ENCODE results near the gene MIX23.

MIX23 gene

DNA sequence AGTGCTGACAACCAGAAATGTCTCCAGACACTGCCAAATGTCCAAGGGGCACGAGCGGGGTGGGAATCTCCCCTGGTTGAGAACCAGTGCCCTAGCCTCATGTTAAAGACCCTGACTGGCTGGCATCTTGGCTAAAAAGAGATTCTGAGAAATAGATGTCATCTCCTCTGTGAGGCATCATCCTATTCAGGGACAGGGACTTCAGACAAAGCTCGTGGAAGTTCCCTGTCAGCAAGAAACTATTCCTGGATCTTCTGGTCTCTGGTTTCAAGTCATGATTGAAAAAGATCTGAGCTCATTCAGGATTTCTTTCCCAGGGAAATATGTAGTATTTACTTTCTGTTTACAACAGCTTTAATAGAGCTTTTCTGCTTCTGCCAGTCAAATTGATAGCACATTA, 22.0 kb upstream of the MIX23 start:
- 0 out of 2 replicates have a peak, but pooled peaks cover 3% of the 10 kb centered on the region for H3K36me3 ChIP-seq (replicated peaks; ENCODE audit: insufficient read depth, low read length)

DNA sequence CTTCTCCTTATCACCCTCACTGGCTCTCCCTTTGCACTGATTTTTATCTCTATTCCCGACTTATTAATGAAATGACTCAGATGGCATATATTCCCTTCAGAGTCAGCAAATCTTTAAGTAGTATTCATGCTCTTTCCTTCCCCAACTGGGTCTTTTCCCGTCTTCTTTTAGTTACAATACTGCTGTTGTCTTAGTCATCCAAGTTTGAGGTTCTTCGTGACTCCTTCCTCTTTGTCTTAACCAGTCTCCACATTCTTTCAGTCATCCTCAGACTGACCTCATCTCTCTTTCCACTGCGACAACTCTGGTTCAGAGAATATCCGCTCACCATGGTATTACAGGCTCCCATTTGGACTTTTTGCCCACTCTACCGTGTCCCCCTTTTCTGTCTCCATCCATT, 20.5 kb upstream of the MIX23 start:
- no peak for TF ChIP-seq EZH2phosphoT487 (IDR thresholded peaks at IDR 0.05; ENCODE audit: low read length)
- TF ChIP-seq, protein P1, sequence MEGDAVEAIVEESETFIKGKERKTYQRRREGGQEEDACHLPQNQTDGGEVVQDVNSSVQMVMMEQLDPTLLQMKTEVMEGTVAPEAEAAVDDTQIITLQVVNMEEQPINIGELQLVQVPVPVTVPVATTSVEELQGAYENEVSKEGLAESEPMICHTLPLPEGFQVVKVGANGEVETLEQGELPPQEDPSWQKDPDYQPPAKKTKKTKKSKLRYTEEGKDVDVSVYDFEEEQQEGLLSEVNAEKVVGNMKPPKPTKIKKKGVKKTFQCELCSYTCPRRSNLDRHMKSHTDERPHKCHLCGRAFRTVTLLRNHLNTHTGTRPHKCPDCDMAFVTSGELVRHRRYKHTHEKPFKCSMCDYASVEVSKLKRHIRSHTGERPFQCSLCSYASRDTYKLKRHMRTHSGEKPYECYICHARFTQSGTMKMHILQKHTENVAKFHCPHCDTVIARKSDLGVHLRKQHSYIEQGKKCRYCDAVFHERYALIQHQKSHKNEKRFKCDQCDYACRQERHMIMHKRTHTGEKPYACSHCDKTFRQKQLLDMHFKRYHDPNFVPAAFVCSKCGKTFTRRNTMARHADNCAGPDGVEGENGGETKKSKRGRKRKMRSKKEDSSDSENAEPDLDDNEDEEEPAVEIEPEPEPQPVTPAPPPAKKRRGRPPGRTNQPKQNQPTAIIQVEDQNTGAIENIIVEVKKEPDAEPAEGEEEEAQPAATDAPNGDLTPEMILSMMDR (IDR thresholded peaks at IDR 0.05; ENCODE audit: low read length) = no peak
- TF ChIP-seq EZH2 (optimal IDR thresholded peaks at IDR 0.05; ENCODE audit: low read depth, low read length) = no peak
- no peaks in the 10 kb centered on the region for H3K79me2 ChIP-seq (ENCODE audit: low read length)
- H3K4me1 ChIP-seq (ENCODE audit: low read length) = peaks cover 25% of the 10 kb centered on the region
- DNase-seq = no peak
- H3K4me2 ChIP-seq (ENCODE audit: low read depth, low read length) = no peak overlapping the region
- 0 out of 2 replicates have a peak, but pooled peaks cover 5% of the 10 kb centered on the region for H3F3A ChIP-seq (ENCODE audit: insufficient read depth, low read length)
- no peak overlapping the region for H2AFZ ChIP-seq (ENCODE audit: low read length)
- H3K36me3 ChIP-seq (replicated peaks; ENCODE audit: insufficient read depth, low read length) = 0 out of 2 replicates have a peak, but pooled peaks cover 3% of the 10 kb centered on the region
- H3K9ac ChIP-seq (ENCODE audit: low read length) = no peak overlapping the region
- H3K9me3 ChIP-seq (replicated peaks; ENCODE audit: insufficient read depth, low read length) = no peaks in the 10 kb centered on the region
- no peak overlapping the region for H3K27ac ChIP-seq (ENCODE audit: low read length)
- no peaks in the 10 kb centered on the region for H3K27me3 ChIP-seq (replicated peaks; ENCODE audit: insufficient read depth, low read length)
- no peaks in the 10 kb centered on the region for H4K20me1 ChIP-seq (ENCODE audit: insufficient read depth, low read length)
- H3K9me2 ChIP-seq (replicated peaks; ENCODE audit: insufficient read depth, low read length) = no peaks in the 10 kb centered on the region
- no peak overlapping the region for H3K4me3 ChIP-seq (ENCODE audit: low read length)

More for the DNA sequence above, 22.0 kb upstream of the MIX23 start:
- Histone ChIP-seq H2AFZ (ENCODE audit: low read length) (no peak overlapping the region), H3K79me2 (ENCODE audit: low read length) (no peaks in the 10 kb centered on the region), H3K4me1 (ENCODE audit: low read length) (peaks cover 25% of the 10 kb centered on the region), H3K27me3 (replicated peaks; ENCODE audit: insufficient read depth, low read length) (no peaks in the 10 kb centered on the region), H3F3A (ENCODE audit: insufficient read depth, low read length) (0 out of 2 replicates have a peak, but pooled peaks cover 5% of the 10 kb centered on the region), H3K27ac (ENCODE audit: low read length) (no peak overlapping the region), H4K20me1 (ENCODE audit: insufficient read depth, low read length) (no peaks in the 10 kb centered on the region), H3K9me2 (replicated peaks; ENCODE audit: insufficient read depth, low read length) (no peaks in the 10 kb centered on the region), H3K9me3 (replicated peaks; ENCODE audit: insufficient read depth, low read length) (no peaks in the 10 kb centered on the region), H3K4me3 (ENCODE audit: low read length) (no peak overlapping the region), H3K4me2 (ENCODE audit: low read depth, low read length) (no peak overlapping the region), H3K9ac (ENCODE audit: low read length) (no peak overlapping the region)
- DNase-seq = no peak
- TF ChIP-seq, protein P1 (IDR thresholded peaks at IDR 0.05; ENCODE audit: low read length) = no peak
- TF ChIP-seq EZH2 (optimal IDR thresholded peaks at IDR 0.05; ENCODE audit: low read depth, low read length) = no peak
- TF ChIP-seq EZH2phosphoT487 (IDR thresholded peaks at IDR 0.05; ENCODE audit: low read length) = no peak

DNA sequence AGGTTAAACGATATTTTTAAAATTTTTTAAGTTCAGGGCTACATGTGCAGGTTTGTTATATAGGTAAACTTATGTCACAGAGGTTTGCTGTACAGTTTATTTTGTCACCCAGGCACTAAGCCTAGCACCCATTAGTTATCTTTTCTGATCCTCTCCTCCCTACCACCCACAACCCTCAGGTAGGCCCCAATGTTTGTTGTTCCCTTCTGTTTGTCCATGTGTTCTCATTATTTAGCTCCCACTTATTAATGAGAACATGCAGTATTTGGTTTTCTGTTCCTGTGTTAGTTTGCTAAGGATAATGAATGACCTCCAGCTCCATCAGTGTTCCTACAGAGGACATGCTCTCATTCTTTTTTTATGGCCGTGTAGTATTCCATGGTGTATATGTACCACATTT, 15.9 kb upstream of the MIX23 start:
- H3K4me2 ChIP-seq (ENCODE audit: low read depth, low read length) = no peak overlapping the region
- no peaks in the 10 kb centered on the region for H3F3A ChIP-seq (ENCODE audit: insufficient read depth, low read length)
- no peak overlapping the region for H2AFZ ChIP-seq (ENCODE audit: low read length)
- no peaks in the 10 kb centered on the region for H3K9me2 ChIP-seq (replicated peaks; ENCODE audit: insufficient read depth, low read length)
- no peak overlapping the region for H3K27ac ChIP-seq (ENCODE audit: low read length)
- TF ChIP-seq, protein P1 (IDR thresholded peaks at IDR 0.05; ENCODE audit: low read length) = no peak
- TF ChIP-seq EZH2phosphoT487 (IDR thresholded peaks at IDR 0.05; ENCODE audit: low read length) = no peak
- no peak for TF ChIP-seq EZH2 (optimal IDR thresholded peaks at IDR 0.05; ENCODE audit: low read depth, low read length)
- no peak overlapping the region for H3K9ac ChIP-seq (ENCODE audit: low read length)
- H3K4me3 ChIP-seq (ENCODE audit: low read length) = no peak overlapping the region
- no peaks in the 10 kb centered on the region for H3K36me3 ChIP-seq (replicated peaks; ENCODE audit: insufficient read depth, low read length)
- DNase-seq = no peak
- no peaks in the 10 kb centered on the region for H3K4me1 ChIP-seq (ENCODE audit: low read length)
- no peaks in the 10 kb centered on the region for H4K20me1 ChIP-seq (ENCODE audit: insufficient read depth, low read length)
- no peaks in the 10 kb centered on the region for H3K79me2 ChIP-seq (ENCODE audit: low read length)
- no peaks in the 10 kb centered on the region for H3K27me3 ChIP-seq (replicated peaks; ENCODE audit: insufficient read depth, low read length)
- no peaks in the 10 kb centered on the region for H3K9me3 ChIP-seq (replicated peaks; ENCODE audit: insufficient read depth, low read length)

All from MM.1S (cell line).